HepG2 (cell line): ENCODE data around the gene GLIS2. TPM values are rescaled to one million over a fixed set of nuclear protein-coding genes. Genes with fewer than 3 reads are reported as not detected.

Experiments used
- HNF4G ChIP-seq, 2 experiments: sonication (generic) in 1 of 2; formaldehyde crosslinking in 1 of 2; IDR thresholded peaks; 2 replicates each; pipeline versions ENCODE4 v1.4.0 to v1.6.1; 2011 to 2020; ENCODE audit warnings: borderline replicate concordance in 2 of 2, low read depth in 2 of 2, mild to moderate bottlenecking in 2 of 2, low read length in 1 of 2, missing genetic modification reagents in 1 of 2, moderate library complexity in 1 of 2
- NFKB2 ChIP-seq: sonication (generic); formaldehyde crosslinking; IDR thresholded peaks from 2 replicates; pipeline ENCODE4 v1.4.0; 2020; ENCODE audit warnings: missing genetic modification reagents, borderline replicate concordance
- NR2C2 ChIP-seq: sonication (generic); formaldehyde crosslinking; IDR thresholded peaks from 2 replicates; pipeline ENCODE4 v1.4.0; 2020; ENCODE audit warnings: missing genetic modification reagents, mild to moderate bottlenecking, moderate library complexity, borderline replicate concordance
- PATZ1 ChIP-seq: sonication (generic); formaldehyde crosslinking; IDR thresholded peaks from 2 replicates; pipeline ENCODE4 v1.4.0; 2020; ENCODE audit warnings: missing genetic modification reagents
- ZBTB49 ChIP-seq: sonication (generic); formaldehyde crosslinking; IDR thresholded peaks from 2 replicates; pipeline ENCODE4 v1.4.0; 2020; ENCODE audit warnings: missing genetic modification reagents, borderline replicate concordance
- ZNF576 ChIP-seq: sonication (generic); formaldehyde crosslinking; IDR thresholded peaks from 2 replicates; pipeline ENCODE4 v1.4.0; 2020; ENCODE audit warnings: mild to moderate bottlenecking, missing genetic modification reagents
- ZNF687 ChIP-seq: sonication (generic); formaldehyde crosslinking; IDR thresholded peaks from 2 replicates; pipeline ENCODE4 v1.5.1; 2020; ENCODE audit warnings: mild to moderate bottlenecking, missing genetic modification reagents, moderate library complexity
- polyA plus RNA-seq, 8 experiments: library from polyadenylated mRNA; depleted of rRNA in 3 of 8; stranded (reverse) in 7 of 8; unstranded in 1 of 8; fragments of >200 nt; fragmentation: Illumina TruSeq in 4 of 8; extraction: Trizol in 4 of 8; gene quantifications; 2 replicates each; pipeline versions ENCODE4 v1.2.1 to v1.2.3, GENCODE V29; 2011 to 2016; ENCODE audit warnings: low read depth in 4 of 8, missing spikeins in 1 of 8, mixed read lengths in 1 of 8; ENCODE audit not compliant: insufficient read depth in 1 of 8
- total RNA-seq, 5 experiments: library from RNA; depleted of rRNA; stranded (reverse); fragments of >200 nt; fragmentation: Illumina TruSeq; extraction: Trizol; gene quantifications; 2 replicates each; pipeline ENCODE4 v1.2.3, GENCODE V29; 2016; ENCODE audit warnings: low read depth in 1 of 5

GLIS2 gene
- total and polyA plus RNA-seq, 2 of the 13 experiments (the other 11 are each of a cell fraction or from before 2014, with no cell fraction given): 0.28 to 0.29 TPM

- TF ChIP-seq ZNF687 (CRISPR knock-in tag) (0 out of 2 replicates have a peak, but pooled peaks have one; percentile 4), ZNF576 (CRISPR knock-in tag) (no peak), ZBTB49 (CRISPR knock-in tag) (no peak), HNF4G (IDR thresholded peaks at IDR 0.05; ENCODE audit: borderline replicate concordance, low read depth, low read length) (peak; percentile 28; the same call in 1 of the 2 replicates), HNF4G (CRISPR knock-in tag; IDR thresholded peaks at IDR 0.05; ENCODE audit: borderline replicate concordance, low read depth) (no peak), NFKB2 (CRISPR knock-in tag) (no peak), NR2C2 (CRISPR knock-in tag) (peak; percentile 85), PATZ1 (CRISPR knock-in tag) (peak; percentile 34; the same call in 1 of the 2 replicates)
These were observed 1.9 kb downstream of the GLIS2 start (continued) for GRCh38 chr16:4317532-4318450.
